GM23338 (cell line): ENCODE results near the gene TRPC4AP. TPM values are rescaled to one million over a fixed set of nuclear protein-coding genes. Genes with fewer than 3 reads are reported as not detected.

Source experiments
- EZH2 ChIP-seq: fragments of 200-600 bp; sonication (generic); IDR thresholded peaks from one replicate; pipeline ENCODE4 v1.8.0; 2017; ENCODE audit warnings: antibody characterized with exemption, mild to moderate bottlenecking, low read depth; ENCODE audit not compliant: unreplicated experiment
- EZH2phosphoT487 ChIP-seq: fragments of 200-600 bp; sonication (generic); IDR thresholded peaks from one replicate; pipeline ENCODE4 v1.8.1; 2018; ENCODE audit warnings: antibody characterized with exemption; ENCODE audit not compliant: unreplicated experiment
- JUNB ChIP-seq: IDR thresholded peaks from one replicate; pipeline ENCODE4 v1.6.1; 2016; ENCODE audit warnings: antibody characterized with exemption; ENCODE audit not compliant: unreplicated experiment
- STAT1 ChIP-seq: IDR thresholded peaks from one replicate; pipeline ENCODE4 v1.6.1; 2016; ENCODE audit warnings: antibody characterized with exemption; ENCODE audit not compliant: unreplicated experiment
- ZNF114 ChIP-seq: fragments of 250-450 bp; sonication (Bioruptor Pico); IDR thresholded peaks from 2 replicates; pipeline ENCODE4 v1.5.0; 2020; ENCODE audit warnings: mild to moderate bottlenecking, moderate library complexity
- polyA plus RNA-seq: library from polyadenylated mRNA; unstranded; fragments of >200 nt; fragmentation: Nextera tagmentation; extraction: Ambion mirVana; gene quantifications from 2 replicates; pipeline ENCODE4 v1.2.1, GENCODE V29; 2016
- total RNA-seq: library from RNA; depleted of rRNA; stranded (reverse); fragments of >200 nt; shearing (Covaris generic); gene quantifications from 2 replicates; pipeline ENCODE4 v1.2.3, GENCODE V29; 2014
- TF ChIP-seq, protein P1 (sequence below): fragments of 250-450 bp; sonication (Bioruptor Pico); IDR thresholded peaks from 2 replicates; pipeline ENCODE4 v1.5.0; 2020; ENCODE audit warnings: mild to moderate bottlenecking, moderate library complexity
- TF ChIP-seq, protein P2 (sequence below): IDR thresholded peaks from one replicate; pipeline ENCODE4 v1.6.1; 2018; ENCODE audit warnings: antibody characterized with exemption; ENCODE audit not compliant: unreplicated experiment

Gene TRPC4AP
- total and polyA plus RNA-seq, 2 experiments from 2014 or later, result 48.8 to 89.5 TPM

DNA sequence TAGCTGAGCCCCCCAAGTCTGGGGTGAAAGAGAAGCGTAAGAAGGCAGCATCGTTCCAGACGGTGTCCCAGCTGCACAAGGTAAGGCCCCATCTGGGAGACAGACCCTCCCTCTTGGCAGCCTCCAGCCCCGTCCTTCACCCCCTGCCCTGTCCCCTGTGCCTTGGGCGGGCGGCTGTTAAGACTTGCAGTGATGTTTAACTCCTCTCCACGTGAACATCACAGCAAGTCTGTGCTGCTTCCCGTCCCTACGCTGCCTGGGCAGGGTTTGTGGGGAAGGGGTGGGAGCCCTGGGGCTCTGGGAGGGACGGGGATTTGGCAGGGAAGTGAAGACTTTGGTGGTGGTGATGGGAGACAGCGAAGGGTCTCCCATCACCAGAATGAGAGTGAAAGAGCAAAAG is 102.4 kb downstream of the TRPC4AP start (continued):
- TF ChIP-seq, protein P1, sequence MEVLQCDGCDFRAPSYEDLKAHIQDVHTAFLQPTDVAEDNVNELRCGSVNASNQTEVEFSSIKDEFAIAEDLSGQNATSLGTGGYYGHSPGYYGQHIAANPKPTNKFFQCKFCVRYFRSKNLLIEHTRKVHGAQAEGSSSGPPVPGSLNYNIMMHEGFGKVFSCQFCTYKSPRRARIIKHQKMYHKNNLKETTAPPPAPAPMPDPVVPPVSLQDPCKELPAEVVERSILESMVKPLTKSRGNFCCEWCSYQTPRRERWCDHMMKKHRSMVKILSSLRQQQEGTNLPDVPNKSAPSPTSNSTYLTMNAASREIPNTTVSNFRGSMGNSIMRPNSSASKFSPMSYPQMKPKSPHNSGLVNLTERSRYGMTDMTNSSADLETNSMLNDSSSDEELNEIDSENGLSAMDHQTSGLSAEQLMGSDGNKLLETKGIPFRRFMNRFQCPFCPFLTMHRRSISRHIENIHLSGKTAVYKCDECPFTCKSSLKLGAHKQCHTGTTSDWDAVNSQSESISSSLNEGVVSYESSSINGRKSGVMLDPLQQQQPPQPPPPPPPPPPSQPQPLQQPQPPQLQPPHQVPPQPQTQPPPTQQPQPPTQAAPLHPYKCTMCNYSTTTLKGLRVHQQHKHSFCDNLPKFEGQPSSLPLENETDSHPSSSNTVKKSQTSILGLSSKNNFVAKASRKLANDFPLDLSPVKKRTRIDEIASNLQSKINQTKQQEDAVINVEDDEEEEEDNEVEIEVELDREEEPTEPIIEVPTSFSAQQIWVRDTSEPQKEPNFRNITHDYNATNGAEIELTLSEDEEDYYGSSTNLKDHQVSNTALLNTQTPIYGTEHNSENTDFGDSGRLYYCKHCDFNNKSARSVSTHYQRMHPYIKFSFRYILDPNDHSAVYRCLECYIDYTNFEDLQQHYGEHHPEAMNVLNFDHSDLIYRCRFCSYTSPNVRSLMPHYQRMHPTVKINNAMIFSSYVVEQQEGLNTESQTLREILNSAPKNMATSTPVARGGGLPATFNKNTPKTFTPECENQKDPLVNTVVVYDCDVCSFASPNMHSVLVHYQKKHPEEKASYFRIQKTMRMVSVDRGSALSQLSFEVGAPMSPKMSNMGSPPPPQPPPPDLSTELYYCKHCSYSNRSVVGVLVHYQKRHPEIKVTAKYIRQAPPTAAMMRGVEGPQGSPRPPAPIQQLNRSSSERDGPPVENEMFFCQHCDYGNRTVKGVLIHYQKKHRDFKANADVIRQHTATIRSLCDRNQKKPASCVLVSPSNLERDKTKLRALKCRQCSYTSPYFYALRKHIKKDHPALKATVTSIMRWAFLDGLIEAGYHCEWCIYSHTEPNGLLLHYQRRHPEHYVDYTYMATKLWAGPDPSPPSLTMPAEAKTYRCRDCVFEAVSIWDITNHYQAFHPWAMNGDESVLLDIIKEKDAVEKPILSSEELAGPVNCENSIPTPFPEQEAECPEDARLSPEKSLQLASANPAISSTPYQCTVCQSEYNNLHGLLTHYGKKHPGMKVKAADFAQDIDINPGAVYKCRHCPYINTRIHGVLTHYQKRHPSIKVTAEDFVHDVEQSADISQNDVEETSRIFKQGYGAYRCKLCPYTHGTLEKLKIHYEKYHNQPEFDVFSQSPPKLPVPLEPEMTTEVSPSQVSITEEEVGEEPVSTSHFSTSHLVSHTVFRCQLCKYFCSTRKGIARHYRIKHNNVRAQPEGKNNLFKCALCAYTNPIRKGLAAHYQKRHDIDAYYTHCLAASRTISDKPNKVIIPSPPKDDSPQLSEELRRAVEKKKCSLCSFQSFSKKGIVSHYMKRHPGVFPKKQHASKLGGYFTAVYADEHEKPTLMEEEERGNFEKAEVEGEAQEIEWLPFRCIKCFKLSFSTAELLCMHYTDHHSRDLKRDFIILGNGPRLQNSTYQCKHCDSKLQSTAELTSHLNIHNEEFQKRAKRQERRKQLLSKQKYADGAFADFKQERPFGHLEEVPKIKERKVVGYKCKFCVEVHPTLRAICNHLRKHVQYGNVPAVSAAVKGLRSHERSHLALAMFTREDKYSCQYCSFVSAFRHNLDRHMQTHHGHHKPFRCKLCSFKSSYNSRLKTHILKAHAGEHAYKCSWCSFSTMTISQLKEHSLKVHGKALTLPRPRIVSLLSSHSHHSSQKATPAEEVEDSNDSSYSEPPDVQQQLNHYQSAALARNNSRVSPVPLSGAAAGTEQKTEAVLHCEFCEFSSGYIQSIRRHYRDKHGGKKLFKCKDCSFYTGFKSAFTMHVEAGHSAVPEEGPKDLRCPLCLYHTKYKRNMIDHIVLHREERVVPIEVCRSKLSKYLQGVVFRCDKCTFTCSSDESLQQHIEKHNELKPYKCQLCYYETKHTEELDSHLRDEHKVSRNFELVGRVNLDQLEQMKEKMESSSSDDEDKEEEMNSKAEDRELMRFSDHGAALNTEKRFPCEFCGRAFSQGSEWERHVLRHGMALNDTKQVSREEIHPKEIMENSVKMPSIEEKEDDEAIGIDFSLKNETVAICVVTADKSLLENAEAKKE (CRISPR knock-in tag), result no peak
- TF ChIP-seq STAT1, result no peak
- TF ChIP-seq ZNF114 (CRISPR knock-in tag), result no peak
- TF ChIP-seq, protein P2, sequence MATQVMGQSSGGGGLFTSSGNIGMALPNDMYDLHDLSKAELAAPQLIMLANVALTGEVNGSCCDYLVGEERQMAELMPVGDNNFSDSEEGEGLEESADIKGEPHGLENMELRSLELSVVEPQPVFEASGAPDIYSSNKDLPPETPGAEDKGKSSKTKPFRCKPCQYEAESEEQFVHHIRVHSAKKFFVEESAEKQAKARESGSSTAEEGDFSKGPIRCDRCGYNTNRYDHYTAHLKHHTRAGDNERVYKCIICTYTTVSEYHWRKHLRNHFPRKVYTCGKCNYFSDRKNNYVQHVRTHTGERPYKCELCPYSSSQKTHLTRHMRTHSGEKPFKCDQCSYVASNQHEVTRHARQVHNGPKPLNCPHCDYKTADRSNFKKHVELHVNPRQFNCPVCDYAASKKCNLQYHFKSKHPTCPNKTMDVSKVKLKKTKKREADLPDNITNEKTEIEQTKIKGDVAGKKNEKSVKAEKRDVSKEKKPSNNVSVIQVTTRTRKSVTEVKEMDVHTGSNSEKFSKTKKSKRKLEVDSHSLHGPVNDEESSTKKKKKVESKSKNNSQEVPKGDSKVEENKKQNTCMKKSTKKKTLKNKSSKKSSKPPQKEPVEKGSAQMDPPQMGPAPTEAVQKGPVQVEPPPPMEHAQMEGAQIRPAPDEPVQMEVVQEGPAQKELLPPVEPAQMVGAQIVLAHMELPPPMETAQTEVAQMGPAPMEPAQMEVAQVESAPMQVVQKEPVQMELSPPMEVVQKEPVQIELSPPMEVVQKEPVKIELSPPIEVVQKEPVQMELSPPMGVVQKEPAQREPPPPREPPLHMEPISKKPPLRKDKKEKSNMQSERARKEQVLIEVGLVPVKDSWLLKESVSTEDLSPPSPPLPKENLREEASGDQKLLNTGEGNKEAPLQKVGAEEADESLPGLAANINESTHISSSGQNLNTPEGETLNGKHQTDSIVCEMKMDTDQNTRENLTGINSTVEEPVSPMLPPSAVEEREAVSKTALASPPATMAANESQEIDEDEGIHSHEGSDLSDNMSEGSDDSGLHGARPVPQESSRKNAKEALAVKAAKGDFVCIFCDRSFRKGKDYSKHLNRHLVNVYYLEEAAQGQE, result no peak
- TF ChIP-seq JUNB, result no peak
- no peak for TF ChIP-seq EZH2
- TF ChIP-seq EZH2phosphoT487, result no peak
